Endodermal cell (in vitro differentiated cells): ENCODE results near the gene LAG3. TPM values are rescaled to one million over a fixed set of nuclear protein-coding genes. Genes with fewer than 3 reads are reported as not detected.
A peak's percentile ranks its signal among the peaks of the same experiment; 100 is the strongest.

ENCODE experiments used
- DNase-seq: peaks from one replicate; pipeline ENCODE4 v3.0.0-alpha.2; 2017
- H3K27ac ChIP-seq: 2 replicates; pipeline ENCODE4 v1.5.1; 2013; ENCODE audit warnings: mild to moderate bottlenecking, low read depth, low read length, moderate library complexity
- H3K27me3 ChIP-seq: 2 replicates; pipeline ENCODE4 v1.6.1; 2013; ENCODE audit warnings: mild to moderate bottlenecking, low read length, moderate library complexity; ENCODE audit not compliant: insufficient read depth, control insufficient read depth, poor library complexity, severe bottlenecking
- H3K36me3 ChIP-seq: 2 replicates; pipeline ENCODE4 v1.7.0; 2013; ENCODE audit warnings: mild to moderate bottlenecking, low read length, moderate library complexity; ENCODE audit not compliant: control insufficient read depth, insufficient read depth
- H3K4me1 ChIP-seq: one replicate; pipeline ENCODE4 v1.7.0; 2013; ENCODE audit warnings: low read length; ENCODE audit not compliant: control insufficient read depth, insufficient read depth
- H3K4me3 ChIP-seq: 2 replicates; pipeline ENCODE4 v1.5.1; 2013; ENCODE audit warnings: mild to moderate bottlenecking, low read length, moderate library complexity
- H3K9ac ChIP-seq: 2 replicates; pipeline ENCODE4 v1.6.1; 2013; ENCODE audit warnings: mild to moderate bottlenecking, low read length, moderate library complexity; ENCODE audit not compliant: poor library complexity, severe bottlenecking; ENCODE audit errors: extremely low read depth
- H3K9me3 ChIP-seq: 2 replicates; pipeline ENCODE4 v1.6.1; 2013; ENCODE audit warnings: mild to moderate bottlenecking, low read length, moderate library complexity; ENCODE audit not compliant: control insufficient read depth
- H3K27ac Mint-ChIP-seq: 2 replicates; pipeline ENCODE4 v1.8.0; 2020; ENCODE audit warnings: mixed read lengths
- H3K27me3 Mint-ChIP-seq: 2 replicates; pipeline ENCODE4 v1.8.0; 2021; ENCODE audit warnings: mild to moderate bottlenecking, mixed read lengths; ENCODE audit not compliant: insufficient read depth
- H3K36me3 Mint-ChIP-seq: 2 replicates; pipeline ENCODE4 v1.8.0; 2020; ENCODE audit warnings: low read depth, mixed read lengths
- H3K4me1 Mint-ChIP-seq: 2 replicates; pipeline ENCODE4 v1.8.0; 2020; ENCODE audit warnings: mixed read lengths
- H3K4me3 Mint-ChIP-seq: 2 replicates; pipeline ENCODE4 v1.8.0; 2020; ENCODE audit warnings: mild to moderate bottlenecking, moderate library complexity, mixed read lengths
- H3K9me3 Mint-ChIP-seq: 2 replicates; pipeline ENCODE4 v1.8.0; 2020; ENCODE audit warnings: mild to moderate bottlenecking, mixed read lengths
- WGBS, 2 experiments: methylation state at CpG; one replicate each; pipeline versions ENCODE4 v1.1.5 to v1.1.7; 2013; ENCODE audit warnings: missing lambda C conversion rate in 2 of 2, mixed read lengths in 1 of 2; ENCODE audit not compliant: insufficient coverage in 1 of 2, insufficient read length in 1 of 2; 5-methylcytosine and 5-hydroxymethylcytosine counted together
- total RNA-seq, 2 donors: library from RNA; stranded (reverse); fragmentation: NEBNext Ultra II Directional in 1 of 2; extraction: Animal tissue kit (Norgen Biotek cat#: 25700) in 1 of 2; gene quantifications; 2 replicates in 1 of 2; 3 replicates in 1 of 2; pipeline ENCODE4 v1.2.1, GENCODE V29; 2021
- TF ChIP-seq, protein P1 (sequence below): fragments of 200-600 bp; sonication (generic); conservative IDR thresholded peaks from 2 replicates; pipeline ENCODE4 v1.5.0; 2021; ENCODE audit warnings: antibody characterized with exemption, mild to moderate bottlenecking

Gene LAG3
- total RNA-seq, 2 donors from 2014 or later: 1.9 to 7.3 TPM

DNA sequence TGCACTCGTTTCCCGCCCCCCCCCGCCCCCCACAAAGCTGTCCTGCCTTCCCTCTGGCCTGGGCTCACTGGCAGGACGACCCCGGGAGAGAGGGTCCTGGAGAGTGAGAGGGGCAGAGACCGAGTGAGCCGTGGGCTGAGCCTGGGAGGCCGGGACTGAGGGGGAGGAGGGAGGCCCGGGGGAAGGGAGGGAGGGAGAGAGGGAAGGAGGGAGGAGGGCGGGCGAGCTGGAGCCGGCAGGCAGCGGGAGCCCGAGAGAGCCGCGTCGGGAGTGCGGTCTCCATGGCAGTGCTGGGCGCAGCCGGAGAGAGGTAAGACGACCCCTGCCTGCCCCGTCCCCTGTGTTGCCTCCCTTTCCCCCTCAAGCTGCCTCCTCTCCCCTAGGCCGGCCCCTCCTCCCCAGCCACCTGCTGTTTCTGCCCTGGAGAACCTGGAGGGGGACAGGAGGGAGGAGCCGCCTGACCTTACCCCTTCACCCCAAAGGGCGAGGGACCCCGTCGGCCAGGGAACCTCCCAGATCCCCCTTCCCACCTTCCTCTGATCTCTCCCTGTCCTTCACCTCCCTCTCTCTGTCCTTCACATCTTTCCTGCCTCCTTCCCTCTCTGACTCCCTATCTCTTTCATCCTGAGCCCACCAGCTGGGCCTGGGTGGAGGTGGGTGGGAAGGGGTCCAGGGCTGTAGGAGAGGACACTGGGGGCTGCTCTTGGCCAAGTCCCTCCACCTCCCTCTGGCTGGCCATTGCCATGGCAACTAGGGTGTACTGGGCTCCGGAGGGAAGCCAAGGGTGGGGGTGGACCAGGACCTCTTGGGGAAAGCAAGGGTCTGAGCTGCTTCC is 49.5 kb downstream of the LAG3 start, which contains the start of gene GPR162:
Gene GPR162 (plus strand): TSS at position 231 of the 835 bp plus-strand sequence. CDS start 2,078 bp downstream, outside the sequence.
- no peak within 1 kb of the TSS for H3K9ac ChIP-seq
- peak within 1 kb of the TSS; percentile 78 for H3K27ac ChIP-seq
- no peaks in the 10 kb centered on the region for H3K9me3 ChIP-seq
- H3K4me1 ChIP-seq: peaks cover 7% of the 10 kb centered on the region
- Mint-ChIP-seq H3K4me3 (peak within 1 kb of the TSS; percentile 69), H3K36me3 (no peaks in the 10 kb centered on the region), H3K9me3 (no peaks in the 10 kb centered on the region), H3K27ac (peak within 1 kb of the TSS; percentile 62), H3K27me3 (peaks cover 84% of the 10 kb centered on the region), H3K4me1 (peaks cover 55% of the 10 kb centered on the region)
- no peaks in the 10 kb centered on the region for H3K36me3 ChIP-seq
- peak within 1 kb of the TSS; percentile 72 for H3K4me3 ChIP-seq
- peaks cover 19% of the 10 kb centered on the region for H3K27me3 ChIP-seq
- peak; percentile 95 for DNase-seq
- WGBS, 2 experiments: 0 to 2% methylated on average over 10 to 21 of the region's 28 CpGs
- TF ChIP-seq, protein P1, sequence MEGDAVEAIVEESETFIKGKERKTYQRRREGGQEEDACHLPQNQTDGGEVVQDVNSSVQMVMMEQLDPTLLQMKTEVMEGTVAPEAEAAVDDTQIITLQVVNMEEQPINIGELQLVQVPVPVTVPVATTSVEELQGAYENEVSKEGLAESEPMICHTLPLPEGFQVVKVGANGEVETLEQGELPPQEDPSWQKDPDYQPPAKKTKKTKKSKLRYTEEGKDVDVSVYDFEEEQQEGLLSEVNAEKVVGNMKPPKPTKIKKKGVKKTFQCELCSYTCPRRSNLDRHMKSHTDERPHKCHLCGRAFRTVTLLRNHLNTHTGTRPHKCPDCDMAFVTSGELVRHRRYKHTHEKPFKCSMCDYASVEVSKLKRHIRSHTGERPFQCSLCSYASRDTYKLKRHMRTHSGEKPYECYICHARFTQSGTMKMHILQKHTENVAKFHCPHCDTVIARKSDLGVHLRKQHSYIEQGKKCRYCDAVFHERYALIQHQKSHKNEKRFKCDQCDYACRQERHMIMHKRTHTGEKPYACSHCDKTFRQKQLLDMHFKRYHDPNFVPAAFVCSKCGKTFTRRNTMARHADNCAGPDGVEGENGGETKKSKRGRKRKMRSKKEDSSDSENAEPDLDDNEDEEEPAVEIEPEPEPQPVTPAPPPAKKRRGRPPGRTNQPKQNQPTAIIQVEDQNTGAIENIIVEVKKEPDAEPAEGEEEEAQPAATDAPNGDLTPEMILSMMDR: no peak

DNA sequence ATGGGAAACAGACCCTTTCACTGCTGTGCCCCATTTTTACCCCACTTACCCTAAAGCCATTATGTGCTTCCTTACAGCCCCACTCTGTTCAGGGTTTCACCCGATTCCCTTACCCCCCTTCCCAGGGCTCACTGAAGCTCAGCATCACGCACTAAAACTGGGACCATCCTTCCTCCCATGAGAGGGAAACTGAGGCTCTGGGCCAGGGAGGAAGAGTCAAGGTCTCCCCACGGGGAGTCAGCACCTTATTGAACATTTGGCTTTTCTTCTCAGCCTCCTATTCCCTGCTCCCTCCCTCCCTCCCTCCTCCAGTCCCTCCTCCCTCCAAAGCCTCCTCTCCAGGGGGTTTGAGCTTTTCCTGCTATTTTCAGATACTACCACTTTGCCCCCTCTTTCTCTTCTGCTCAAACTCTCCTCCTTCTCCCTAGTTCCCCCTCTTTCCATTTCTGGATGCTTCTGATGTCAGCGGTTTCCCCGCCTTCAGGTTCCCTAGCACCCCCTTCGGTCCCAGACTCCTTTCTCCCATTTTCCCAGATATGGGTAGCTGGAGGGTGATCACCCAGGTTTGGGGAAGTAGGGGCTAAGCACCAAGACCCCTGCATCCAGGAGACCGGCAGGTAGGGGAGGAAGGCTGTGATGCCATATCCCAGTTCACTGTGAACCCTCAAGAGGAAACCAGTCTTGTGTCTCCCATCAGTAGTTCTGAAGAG is 50.3 kb downstream of the LAG3 start:
- Mint-ChIP-seq H3K4me1 (peaks cover 57% of the 10 kb centered on the region), H3K27ac (no peak overlapping the region), H3K4me3 (peak overlapping the region; percentile 69), H3K27me3 (peaks cover 92% of the 10 kb centered on the region), H3K9me3 (no peaks in the 10 kb centered on the region), H3K36me3 (no peaks in the 10 kb centered on the region)
- 24 to 70% methylated on average over 3 to 7 of the region's 7 CpGs for WGBS, 2 experiments
- DNase-seq: no peak
- peak overlapping the region; percentile 74 for H3K27ac ChIP-seq
- TF ChIP-seq, protein P1: no peak
- no peaks in the 10 kb centered on the region for H3K36me3 ChIP-seq
- H3K4me3 ChIP-seq: peak overlapping the region; percentile 72
- H3K4me1 ChIP-seq: peaks cover 9% of the 10 kb centered on the region
- peaks cover 19% of the 10 kb centered on the region for H3K27me3 ChIP-seq
- H3K9ac ChIP-seq: no peak overlapping the region
- H3K9me3 ChIP-seq: no peaks in the 10 kb centered on the region

DNA sequence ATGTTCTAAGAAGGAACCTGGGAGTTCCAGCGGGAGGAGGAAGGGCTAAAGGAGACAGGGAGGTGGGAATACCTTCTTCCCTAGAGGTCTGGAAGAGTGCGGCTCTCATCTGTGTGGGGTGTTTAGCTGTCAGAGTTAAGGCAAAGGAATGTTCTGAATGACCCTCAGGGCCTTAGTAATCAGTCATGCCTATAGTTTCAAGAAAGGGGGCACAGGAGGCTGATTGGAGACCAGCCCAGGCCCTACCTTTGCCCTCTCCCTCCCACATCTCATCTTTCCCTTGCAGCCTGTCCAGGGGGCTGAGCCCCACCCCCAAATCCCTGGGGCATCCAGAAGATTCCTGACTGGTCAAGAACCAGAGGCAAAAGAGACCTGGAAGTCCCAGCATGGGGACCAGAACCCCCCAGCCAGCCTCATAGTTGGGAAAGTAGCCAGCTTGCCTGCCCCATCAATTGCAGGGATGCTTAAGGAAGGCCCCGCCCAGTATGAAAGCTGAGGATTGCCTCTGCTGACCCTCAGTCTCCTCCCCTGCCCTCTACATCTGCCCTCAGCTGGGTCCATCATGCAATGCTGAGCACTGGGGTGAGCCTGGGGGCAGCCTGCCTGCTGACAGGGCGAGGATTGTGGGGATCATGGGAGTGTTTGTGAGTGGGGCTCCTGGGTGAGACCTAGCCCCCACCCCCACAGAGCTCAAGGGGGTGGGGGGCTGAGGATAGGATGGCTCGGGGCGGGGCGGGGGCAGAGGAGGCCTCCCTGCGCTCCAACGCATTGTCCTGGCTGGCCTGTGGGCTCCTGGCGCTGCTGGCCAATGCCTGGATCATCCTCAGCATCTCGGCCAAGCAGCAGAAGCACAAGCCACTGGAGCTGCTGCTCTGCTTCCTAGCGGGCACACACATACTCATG is 51.1 kb downstream of the LAG3 start:
- peaks cover 9% of the 10 kb centered on the region for H3K4me1 ChIP-seq
- no peaks in the 10 kb centered on the region for H3K9me3 ChIP-seq
- Mint-ChIP-seq H3K4me3 (peak overlapping the region; percentile 69), H3K9me3 (no peaks in the 10 kb centered on the region), H3K36me3 (no peaks in the 10 kb centered on the region), H3K4me1 (peaks cover 51% of the 10 kb centered on the region), H3K27me3 (peaks cover 88% of the 10 kb centered on the region), H3K27ac (no peak overlapping the region)
- H3K36me3 ChIP-seq: no peaks in the 10 kb centered on the region
- no peak overlapping the region for H3K27ac ChIP-seq
- TF ChIP-seq, protein P1: no peak
- WGBS, 2 experiments: 74 to 81% methylated on average over 7 to 11 of the region's 12 CpGs
- no peak overlapping the region for H3K4me3 ChIP-seq
- no peak overlapping the region for H3K9ac ChIP-seq
- peaks cover 19% of the 10 kb centered on the region for H3K27me3 ChIP-seq
- no peak for DNase-seq
